H1 (cell line): Measurements from ENCODE around the gene CUX1. TPM values are rescaled to one million over a fixed set of nuclear protein-coding genes. Genes with fewer than 3 reads are reported as not detected.

Experiments
- CTCF ChIA-PET: fragments of 300-600 bp; sonication (Branson Sonifier 250); formaldehyde crosslinking; loops from one replicate; lab custom pipeline; 2021; ENCODE audit not compliant: partially characterized antibody; lab: Charles Lee
- POLR2A ChIA-PET: fragments of 300-600 bp; sonication (Branson Sonifier 250); formaldehyde crosslinking; loops from one replicate; lab custom pipeline; 2021; ENCODE audit warnings: inconsistent platforms; ENCODE audit not compliant: partially characterized antibody; lab: Charles Lee
- DNase-seq, 2 experiments: peaks; one replicate each; pipeline versions ENCODE4 v3.0.0 to v3.0.0-alpha.2; 2010 to 2022; ENCODE audit warnings: low spot score in 2 of 2, low read depth in 1 of 2, mixed read lengths in 1 of 2
- FAIRE-seq: peaks from 2 replicates; lab custom pipeline; 2011; peaks lifted over from hg19 to GRCh38; lab: Jason Lieb, UNC
- H2AFZ ChIP-seq: 2 replicates; pipeline ENCODE4 v1.8.1; 2012; ENCODE audit warnings: low read length, inconsistent platforms
- H2AK5ac ChIP-seq: 2 replicates; pipeline ENCODE4 v1.6.1; 2013; ENCODE audit warnings: low read depth, low read length
- H2BK120ac ChIP-seq: replicated peaks from 2 replicates; pipeline ENCODE3; 2013; ENCODE audit warnings: low read depth, low read length, inconsistent platforms
- H2BK12ac ChIP-seq: 2 replicates; pipeline ENCODE4 v1.6.1; 2013; ENCODE audit warnings: low read depth, low read length
- H2BK15ac ChIP-seq: 2 replicates; pipeline ENCODE4 v1.6.1; 2013; ENCODE audit warnings: low read length
- H2BK20ac ChIP-seq: 2 replicates; pipeline ENCODE4 v1.6.1; 2013; ENCODE audit warnings: low read length
- H2BK5ac ChIP-seq: 2 replicates; pipeline ENCODE4 v1.6.1; 2013; ENCODE audit warnings: low read depth, low read length
- H3K14ac ChIP-seq: 2 replicates; pipeline ENCODE4 v1.6.1; 2013; ENCODE audit warnings: inconsistent platforms; ENCODE audit not compliant: insufficient read length
- H3K18ac ChIP-seq: 2 replicates; pipeline ENCODE4 v1.6.1; 2013; ENCODE audit warnings: low read length; ENCODE audit errors: extremely low read depth
- H3K23ac ChIP-seq: 2 replicates; pipeline ENCODE4 v1.6.1; 2013; ENCODE audit warnings: inconsistent platforms; ENCODE audit not compliant: insufficient read length
- H3K23me2 ChIP-seq: 2 replicates; pipeline ENCODE4 v1.6.1; 2013; ENCODE audit warnings: low read depth, low read length
- H3K27ac ChIP-seq: 2 replicates; pipeline ENCODE4 v1.6.1; 2011; ENCODE audit warnings: low read depth, low read length, inconsistent platforms
- H3K27me3 ChIP-seq, 4 experiments: replicated peaks in 1 of 4; 1 replicate in 1 of 4; 2 replicates in 3 of 4; pipeline versions ENCODE4 v1.6.1 to v1.8.1; 2011 to 2013; ENCODE audit warnings: low read length in 3 of 4, mild to moderate bottlenecking in 3 of 4, inconsistent platforms in 2 of 4, mixed read lengths in 2 of 4, moderate library complexity in 1 of 4; ENCODE audit not compliant: control insufficient read depth in 3 of 4, insufficient read depth in 3 of 4; ENCODE audit errors: extremely low read depth in 1 of 4
- H3K36me3 ChIP-seq, 4 experiments: 2 replicates each; pipeline versions ENCODE4 v1.6.1 to v1.8.1; 2011 to 2013; ENCODE audit warnings: mild to moderate bottlenecking in 4 of 4, low read length in 3 of 4, moderate library complexity in 2 of 4, control low read depth in 1 of 4, inconsistent platforms in 1 of 4; ENCODE audit not compliant: insufficient read depth in 4 of 4, control insufficient read depth in 2 of 4
- H3K4ac ChIP-seq: replicated peaks from 2 replicates; pipeline ENCODE3; 2013; ENCODE audit warnings: low read length, low read depth, mixed read lengths, inconsistent platforms; ENCODE audit not compliant: insufficient read length
- H3K4me1 ChIP-seq, 4 experiments: replicated peaks in 1 of 4; 1 replicate in 1 of 4; 2 replicates in 3 of 4; pipeline versions ENCODE4 v1.6.1 to v1.8.1; 2011 to 2013; ENCODE audit warnings: low read length in 3 of 4, inconsistent platforms in 2 of 4, mixed read lengths in 1 of 4; ENCODE audit not compliant: insufficient read depth in 4 of 4, control insufficient read depth in 3 of 4
- H3K4me2 ChIP-seq, 2 experiments: 2 replicates each; pipeline versions ENCODE4 v1.6.1 to v1.8.1; 2011 to 2013; ENCODE audit warnings: low read depth in 2 of 2, low read length in 2 of 2, control low read depth in 1 of 2, inconsistent platforms in 1 of 2, mild to moderate bottlenecking in 1 of 2; ENCODE audit not compliant: insufficient read depth in 1 of 2
- H3K4me3 ChIP-seq, 4 experiments: fragments of 200-600, 300-600 bp in 1 of 4; sonication (generic), shearing (Covaris generic), sonication (Bioruptor Twin) in 1 of 4; 2 replicates each; pipeline versions ENCODE4 v1.5.1 to v1.8.1; 2011 to 2016; ENCODE audit warnings: low read length in 4 of 4, low read depth in 3 of 4, control low read depth in 2 of 4, inconsistent platforms in 2 of 4, mild to moderate bottlenecking in 2 of 4, mixed read lengths in 1 of 4, moderate library complexity in 1 of 4; ENCODE audit not compliant: insufficient read depth in 2 of 4; ENCODE audit errors: extremely low read depth in 1 of 4
- H3K56ac ChIP-seq: replicated peaks from 2 replicates; pipeline ENCODE3; 2013; ENCODE audit warnings: low read depth, mild to moderate bottlenecking, mixed read lengths, low read length, inconsistent platforms; ENCODE audit not compliant: insufficient read length
- H3K79me1 ChIP-seq: 2 replicates; pipeline ENCODE4 v1.6.1; 2013; ENCODE audit warnings: low read depth, low read length, control low read depth
- H3K79me2 ChIP-seq, 2 experiments: 2 replicates each; pipeline versions ENCODE4 v1.6.1 to v1.8.1; 2012 to 2013; ENCODE audit warnings: low read length in 2 of 2, mild to moderate bottlenecking in 2 of 2, inconsistent platforms in 1 of 2; ENCODE audit not compliant: insufficient read depth in 2 of 2, control insufficient read depth in 1 of 2
- H3K9ac ChIP-seq, 4 experiments: replicated peaks in 1 of 4; 1 replicate in 1 of 4; 2 replicates in 3 of 4; pipeline versions ENCODE4 v1.6.1 to v1.8.1; 2011 to 2013; ENCODE audit warnings: low read depth in 3 of 4, low read length in 3 of 4, control low read depth in 2 of 4, mild to moderate bottlenecking in 2 of 4, moderate library complexity in 2 of 4, inconsistent platforms in 1 of 4; ENCODE audit errors: extremely low read depth in 1 of 4
- H3K9me3 ChIP-seq, 2 experiments: 2 replicates each; pipeline versions ENCODE4 v1.6.1 to v1.8.1; 2012 to 2013; ENCODE audit warnings: mild to moderate bottlenecking in 2 of 2, moderate library complexity in 2 of 2, control low read depth in 1 of 2, inconsistent platforms in 1 of 2, low read depth in 1 of 2, low read length in 1 of 2, mixed read lengths in 1 of 2; ENCODE audit not compliant: insufficient read depth in 2 of 2
- H4K20me1 ChIP-seq, 2 experiments: replicated peaks in 1 of 2; 2 replicates each; pipeline versions ENCODE3 to v1.8.1; 2011 to 2013; ENCODE audit warnings: inconsistent platforms in 2 of 2, low read length in 2 of 2, mild to moderate bottlenecking in 1 of 2; ENCODE audit not compliant: insufficient read depth in 2 of 2, control insufficient read depth in 1 of 2
- H4K5ac ChIP-seq: 2 replicates; pipeline ENCODE4 v1.6.1; 2013; ENCODE audit warnings: low read length, low read depth, mixed read lengths, inconsistent platforms; ENCODE audit not compliant: insufficient read length
- H4K8ac ChIP-seq: 2 replicates; pipeline ENCODE4 v1.8.0; 2013; ENCODE audit warnings: mild to moderate bottlenecking, moderate library complexity, low read length, inconsistent platforms; ENCODE audit not compliant: insufficient read depth; ENCODE audit errors: extremely low read depth
- H4K91ac ChIP-seq: replicated peaks from 2 replicates; pipeline ENCODE3; 2013; ENCODE audit warnings: low read length, mixed read lengths, inconsistent platforms; ENCODE audit not compliant: insufficient read length
- whole genome bisulfite sequencing, 2 experiments: shearing (Covaris generic) in 1 of 2; methylation state at CpG; one replicate each; pipeline versions ENCODE4 v1.1.6 to v1.1.7; 2013 to 2015; ENCODE audit warnings: low lambda C conversion rate in 2 of 2, mixed read lengths in 2 of 2, inconsistent platforms in 1 of 2, low coverage in 1 of 2, missing lambda C conversion rate in 1 of 2; ENCODE audit not compliant: insufficient replicate concordance in 2 of 2, insufficient coverage in 1 of 2, insufficient read length in 1 of 2; ENCODE audit errors: extremely low coverage in 1 of 2, missing lambda C conversion rate in 1 of 2; 5-methylcytosine and 5-hydroxymethylcytosine counted together
- polyA plus RNA-seq, 7 experiments: library from polyadenylated mRNA; depleted of rRNA in 3 of 7; stranded (reverse) in 5 of 7; unstranded in 2 of 7; fragments of >200 nt in 5 of 7; fragments of 200-250 nt in 2 of 7; gene quantifications; 1 replicate in 5 of 7; 2 replicates in 1 of 7; 4 replicates in 1 of 7; pipeline versions ENCODE4 v1.2.1 to v1.2.3, GENCODE V29; 2011 to 2013; ENCODE audit warnings: missing spikeins in 2 of 7, mixed read lengths in 2 of 7
- total RNA-seq: library from RNA; stranded (reverse); fragmentation: NEBNext Ultra II Directional; extraction: Animal tissue kit (Norgen Biotek cat#: 25700); gene quantifications from 2 replicates; pipeline ENCODE4 v1.2.1, GENCODE V29; 2021

The CUX1 gene
- total and polyA plus RNA-seq, 2 of the 8 experiments (the other 6 are each of a cell fraction or from before 2014, with no cell fraction given), result 21.6 to 65.9 TPM

DNA sequence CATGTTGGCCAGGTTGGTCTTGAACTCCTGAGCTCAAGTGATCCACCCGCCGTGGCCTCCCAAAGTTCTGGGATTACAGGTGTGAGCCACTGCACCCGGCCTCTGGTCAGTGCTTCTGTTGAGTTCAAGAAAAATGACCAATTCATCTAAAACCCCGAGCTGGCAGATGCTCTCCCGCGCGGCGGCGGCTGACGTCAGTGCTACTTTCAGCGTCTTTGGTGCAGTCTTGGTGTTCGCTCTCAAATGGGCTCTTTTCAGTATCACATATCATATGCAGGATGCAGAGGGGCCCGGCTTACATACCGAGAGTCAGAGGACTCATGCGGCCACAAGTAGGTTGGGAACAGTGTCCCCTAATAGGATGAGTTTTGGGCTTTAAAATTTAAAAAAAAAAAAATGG, 125.9 kb downstream of the CUX1 start:
- Histone ChIP-seq H3K9ac (no peak overlapping the region), H3K27ac (no peak overlapping the region), H3K9me3 (no peaks in the 10 kb centered on the region), H2AK5ac (no peak overlapping the region), H3K4me1 (peaks cover 8 to 34% (median 26%) of the 10 kb centered on the region in 4 experiments), H4K20me1 (peaks cover 2 to 5% of the 10 kb centered on the region in 2 experiments), H3K4me3 (no peak overlapping the region), H4K5ac (no peak overlapping the region), H2BK12ac (no peak overlapping the region), H3K14ac (no peak overlapping the region), H2BK120ac (no peak overlapping the region), H3K36me3 (no peaks in the 10 kb centered on the region), H3K4ac (no peak overlapping the region), H4K8ac (no peak overlapping the region), H3K56ac (no peak overlapping the region), H3K79me2 (peaks cover 3 to 82% of the 10 kb centered on the region in 2 experiments; a peak in 3 of 4 replicates), H2BK5ac (no peak overlapping the region), H3K4me2 (no peak overlapping the region), H3K79me1 (peaks cover 21% of the 10 kb centered on the region), H3K18ac (no peak overlapping the region), H2BK20ac (no peak overlapping the region), H3K23ac (no peak overlapping the region), H4K91ac (no peak overlapping the region), H3K27me3 (no peaks in the 10 kb centered on the region), H2BK15ac (no peak overlapping the region), H3K23me2 (no peaks in the 10 kb centered on the region), H2AFZ (no peak overlapping the region)
- DNase-seq (no peak), FAIRE-seq (no peak)
- 92% methylated on average over 14 of the region's 15 CpGs; no CpG with 5 or more reads in 1 of the 2 experiments for WGBS, 2 experiments
- POLR2A ChIA-PET, result no interaction called here
- CTCF ChIA-PET, result interaction anchor here (0.7 to 1.0 kb wide), 3 partner anchors 54 to 98 kb away, joined by 3 read pairs; no protein-coding TSS in a partner anchor
